Measurements from ENCODE around the gene INTS4.
"Not testable (repeated sequence)": the region's sequence is repeated elsewhere in the genome, so short reads cannot be mapped to it uniquely, and the experiment has no call there.

INTS4 gene

DNA sequence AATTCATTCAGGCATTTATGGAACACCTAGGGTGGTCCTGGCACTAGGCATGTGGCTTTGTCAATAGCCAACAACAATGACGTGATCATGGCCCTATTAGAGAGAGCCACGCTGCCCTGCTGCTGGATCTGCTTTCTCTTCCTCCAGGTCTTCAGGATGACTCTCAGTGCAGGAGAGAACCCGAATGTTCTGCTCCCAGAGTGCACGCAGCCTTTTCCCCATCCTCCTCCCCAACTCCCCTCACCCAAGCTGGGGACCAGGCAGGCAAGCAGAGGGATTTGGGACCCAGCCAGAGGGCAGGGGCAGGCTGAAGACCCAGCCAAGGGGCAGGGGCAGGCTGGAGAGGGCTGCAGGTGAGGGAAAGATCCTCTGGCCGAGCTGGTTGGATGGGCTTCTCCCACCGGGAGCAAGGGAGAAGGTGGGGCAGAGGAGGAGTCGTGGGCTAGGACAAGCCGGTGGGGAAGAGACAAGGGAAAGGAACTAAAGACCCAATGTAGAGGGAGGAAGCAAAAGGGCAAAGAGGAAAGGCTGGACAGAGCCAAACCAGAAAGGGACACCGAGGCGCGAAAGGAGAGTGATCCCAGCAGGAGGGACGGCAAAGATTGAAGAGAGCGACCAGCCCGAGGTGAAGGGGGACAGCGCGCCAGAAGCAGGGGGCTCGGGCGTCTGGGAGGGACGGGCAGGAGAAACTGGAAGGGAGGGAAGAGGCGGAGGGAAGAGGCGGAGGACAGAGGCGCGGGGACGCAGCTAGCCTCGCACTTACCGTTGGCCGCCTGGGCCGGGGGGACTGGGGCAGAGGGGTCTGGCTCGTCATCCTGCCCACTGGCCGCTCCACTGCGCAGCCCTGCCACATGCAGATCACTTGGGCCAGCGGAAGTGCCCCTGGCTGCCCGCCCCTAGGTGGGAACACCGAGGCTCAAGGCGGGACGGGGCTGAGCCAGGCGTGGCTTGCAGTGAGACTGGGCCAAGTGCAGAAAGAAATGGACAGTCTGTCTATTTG lies 28.2 kb upstream of the INTS4 start, which contains the start of gene KCTD14:
KCTD14 (minus strand) TSS at position 880 of the 1,000 bp plus-strand sequence; CDS start at position 853, 27 bp downstream.
- no peak for DNase-seq

GRCh38 chr11:78021611-78022010 lies 27.1 kb upstream of the INTS4 start:
- no peak for DNase-seq

DNA sequence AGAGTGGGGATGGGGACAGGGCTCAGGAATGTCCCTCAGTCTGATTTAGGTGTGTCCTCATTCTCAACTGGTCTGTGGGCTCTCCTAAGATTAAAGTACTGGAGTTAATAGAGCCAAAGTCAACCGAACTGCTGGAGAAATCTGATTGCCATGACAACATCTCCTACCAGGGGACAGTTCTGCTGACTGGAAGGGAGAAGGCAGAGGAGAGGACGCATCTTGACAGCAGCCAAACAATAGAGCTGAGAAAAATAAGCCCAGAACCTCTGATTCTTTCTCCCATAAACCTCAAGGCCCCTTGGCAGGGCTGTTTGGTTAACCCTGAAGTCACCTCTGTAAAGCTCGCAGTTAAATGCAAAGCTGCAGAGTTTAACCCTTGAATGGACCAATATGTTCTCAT lies 25.8 kb upstream of the INTS4 start:
- DNase-seq, result no peak

- DNase-seq, result no peak
Measured at GRCh38 chr11:78019808-78020207, 25.3 kb upstream of the INTS4 start.

DNA sequence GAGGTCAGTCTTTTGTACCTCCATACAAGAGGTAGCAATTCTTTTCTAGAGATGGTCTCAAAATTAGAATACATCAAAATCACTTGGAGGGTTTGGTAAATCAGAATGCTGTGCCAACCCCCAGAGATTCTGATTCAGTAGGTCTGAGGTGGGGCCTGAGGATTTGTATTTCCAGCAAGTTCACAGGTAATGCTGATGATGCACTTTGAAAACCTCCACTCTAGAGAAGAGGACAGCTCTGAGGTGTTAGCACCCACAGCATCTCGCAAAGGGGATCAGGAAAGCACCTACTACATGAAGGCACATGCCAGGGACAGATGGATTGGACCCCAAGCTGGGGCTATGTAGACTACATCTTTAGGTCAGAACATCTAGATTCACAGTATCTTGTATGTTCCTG lies 21.4 kb upstream of the INTS4 start:
- DNase-seq, result no peak

- not testable (repeated sequence) for DNase-seq
Measured at GRCh38 chr11:78014937-78015520, 20.6 kb upstream of the INTS4 start.

DNA sequence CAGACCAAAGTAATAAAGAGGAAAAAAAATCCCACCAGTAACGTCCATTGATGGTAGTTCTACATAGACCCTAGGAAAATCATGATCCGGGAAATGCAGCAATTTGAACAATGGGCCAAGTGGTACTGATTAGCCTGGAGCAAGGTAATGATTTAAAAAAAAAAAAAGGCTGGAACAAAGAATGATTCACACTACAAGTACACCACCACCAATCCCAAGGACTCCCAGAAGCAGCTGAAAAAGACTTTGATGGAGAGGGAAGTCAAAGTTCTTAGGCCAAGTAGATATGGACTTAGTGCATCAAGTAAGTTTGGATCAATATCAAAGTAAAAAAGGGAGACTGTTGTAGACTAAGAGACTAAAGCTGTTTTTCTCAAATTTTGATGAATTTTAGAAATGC lies 16.8 kb upstream of the INTS4 start:
- DNase-seq, result no peak

- no peak for DNase-seq
Measured at GRCh38 chr11:78010755-78011154, 16.3 kb upstream of the INTS4 start.

GRCh38 chr11:78010304-78010703 lies 15.8 kb upstream of the INTS4 start:
- no peak for DNase-seq

GRCh38 chr11:78009062-78009461 lies 14.6 kb upstream of the INTS4 start:
- no peak for DNase-seq

GRCh38 chr11:78000193-78000592 lies 5.7 kb upstream of the INTS4 start:
- peak; percentile 3 for DNase-seq

DNA sequence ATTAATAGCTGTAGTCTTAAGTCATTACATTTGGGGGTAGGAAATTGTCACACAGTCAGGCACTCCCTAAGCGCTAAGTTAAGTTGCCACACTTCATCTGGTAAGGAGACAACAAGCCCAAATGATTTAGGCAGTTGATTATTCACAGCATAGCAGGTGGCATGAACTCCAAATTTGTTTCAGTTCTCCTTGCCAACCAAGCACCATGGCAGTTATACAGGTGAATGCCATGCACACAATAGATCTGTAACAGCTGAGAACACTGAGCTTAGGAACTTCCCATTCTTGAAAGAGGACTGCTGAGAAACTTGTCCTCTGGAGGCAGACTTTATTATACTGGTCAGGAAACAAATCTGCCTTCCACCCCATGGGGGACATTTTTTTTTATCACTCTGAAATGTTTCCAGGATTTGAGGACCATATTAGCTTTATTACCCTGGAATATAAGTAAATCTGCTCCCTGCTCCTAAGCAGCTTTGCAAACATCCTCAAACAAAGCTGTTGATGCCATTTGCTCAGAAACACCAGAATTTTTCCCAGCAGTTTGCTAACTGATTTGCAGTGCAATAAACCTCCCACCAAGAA lies 5.1 kb upstream of the INTS4 start:
- no peak for DNase-seq

DNA sequence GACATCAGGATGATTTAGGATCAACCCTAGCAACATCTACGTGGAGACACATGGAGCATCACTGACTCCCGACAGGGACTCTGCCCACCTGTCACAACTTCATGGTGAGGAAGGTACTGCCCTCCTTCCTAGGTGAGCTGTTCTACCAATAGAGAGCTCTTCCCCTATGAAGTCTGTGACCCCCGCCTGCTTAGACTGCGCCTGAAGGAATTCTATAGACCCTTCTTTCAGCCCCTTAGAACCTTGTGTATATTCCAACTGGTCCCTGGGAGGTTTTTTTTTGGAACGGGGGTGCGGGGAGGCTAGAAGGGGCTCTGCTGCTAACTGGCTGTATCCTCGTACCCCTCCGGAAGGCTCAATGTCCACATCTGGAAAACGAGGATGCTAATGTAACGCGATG lies 566 bp downstream of the INTS4 start:
- DNase-seq, result no peak

DNA sequence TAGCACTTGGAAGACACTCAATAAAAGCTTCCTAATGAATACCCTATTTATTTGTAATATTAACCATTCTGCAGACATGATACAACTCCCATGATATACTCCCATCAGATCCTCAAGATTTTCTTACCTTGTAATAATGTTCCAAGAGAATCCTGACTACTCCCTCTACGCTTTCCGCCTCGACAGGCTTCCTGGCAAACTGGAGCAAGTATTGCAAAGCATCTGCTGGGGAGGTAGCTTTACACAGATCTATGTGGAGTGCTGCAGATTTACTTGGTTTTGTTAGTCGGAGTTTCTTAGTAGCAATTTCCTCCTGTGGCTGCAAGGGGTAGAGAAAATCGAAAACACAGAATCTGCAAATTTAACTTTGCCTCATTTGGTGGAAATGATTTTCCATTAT lies 3.5 kb downstream of the INTS4 start:
- no peak for DNase-seq

- DNase-seq, result not testable (repeated sequence)
Measured at GRCh38 chr11:77986456-77986855, 8.0 kb downstream of the INTS4 start.

- DNase-seq, result no peak
Measured at GRCh38 chr11:77981346-77981947, 13.0 kb downstream of the INTS4 start.

DNA sequence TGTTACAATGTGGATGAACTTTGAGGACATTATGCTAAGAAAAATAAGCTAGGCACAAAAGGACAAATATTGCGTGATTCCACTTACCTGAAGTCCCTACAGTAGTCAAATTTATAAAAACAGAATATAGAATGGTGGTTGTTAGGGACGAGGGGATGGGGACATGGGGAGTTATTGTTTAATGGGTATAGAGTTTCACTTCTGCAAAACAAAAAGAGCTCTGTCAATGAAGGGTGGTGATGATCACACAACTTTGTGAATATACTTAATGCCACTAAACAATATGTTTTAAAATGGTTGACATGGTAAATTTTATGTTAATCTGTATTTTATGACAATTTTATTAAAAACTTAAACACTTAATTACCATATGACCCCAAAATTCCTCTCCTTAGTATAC lies 26.1 kb downstream of the INTS4 start:
- DNase-seq, result no peak

GRCh38 chr11:77967753-77968152 lies 26.7 kb downstream of the INTS4 start:
- DNase-seq, result no peak

GRCh38 chr11:77967121-77967520 lies 27.3 kb downstream of the INTS4 start:
- no peak for DNase-seq

DNA sequence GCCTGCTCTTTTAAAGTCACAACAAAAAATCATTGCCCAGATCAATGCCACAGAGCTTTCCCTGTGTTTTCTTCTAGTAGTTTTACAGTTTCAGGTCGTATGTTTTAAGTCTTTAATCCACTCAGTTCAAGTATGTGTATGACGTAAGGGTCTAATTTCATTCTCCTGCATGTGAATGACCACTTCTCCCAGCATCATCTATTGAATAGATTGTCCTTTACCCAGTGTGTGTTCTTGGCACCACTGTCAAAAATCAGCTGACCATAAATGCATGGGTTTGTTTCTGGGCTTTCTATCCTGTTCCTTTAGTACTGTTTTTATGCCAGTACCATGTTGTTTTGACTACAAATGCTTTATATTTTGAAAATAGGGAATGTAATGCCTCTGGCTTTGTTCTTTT lies 28.1 kb downstream of the INTS4 start:
- no peak for DNase-seq

GRCh38 chr11:77959434-77959833 lies 35.0 kb downstream of the INTS4 start:
- DNase-seq, result no peak

- DNase-seq, result not testable (repeated sequence)
Measured at GRCh38 chr11:77958583-77959177, 35.8 kb downstream of the INTS4 start.

- DNase-seq, result not testable (repeated sequence)
Measured at GRCh38 chr11:77943296-77943695, 51.2 kb downstream of the INTS4 start.
